K562 (cell line): ENCODE results near the gene HERC3. TPM values are rescaled to one million over a fixed set of nuclear protein-coding genes. Genes with fewer than 3 reads are reported as not detected.

Experiments
- ATAC-seq: fragments of 200-7000 bp; cut with Tn5 transposase; 3 replicates; pipeline ENCODE4 v1.9.1; 2020; ENCODE audit warnings: moderate library complexity
- BruUV-seq: library from RNA; stranded (reverse); fragments of 400-500 nt; replicated peaks from 2 replicates; lab custom pipeline; 2021; lab: Mats Ljungman, UMichigan
- CTCF ChIA-PET: fragments of 300-600 bp; formaldehyde crosslinking; extraction: SDS; loops from one replicate; lab custom pipeline; 2021; ENCODE audit warnings: low intra/inter-chr PET ratio; lab: Yijun Ruan, JAX
- POLR2A ChIA-PET: fragments of 300-600, 350-650 bp; sonication (Branson Sonifier 250); formaldehyde crosslinking; extraction: SDS; loops from one replicate; lab custom pipeline; 2021; ENCODE audit warnings: antibody characterized with exemption, inconsistent platforms; lab: Yijun Ruan, JAX
- DNase-seq, 4 experiments: peaks; one replicate each; pipeline versions ENCODE4 v3.0.0 to v3.0.0-alpha.2; 2011 to 2018; ENCODE audit warnings: low spot score in 3 of 4, mixed read lengths in 3 of 4; ENCODE audit errors: extremely low read depth in 1 of 4
- FAIRE-seq: peaks from 2 replicates; lab custom pipeline; 2011; peaks lifted over from hg19 to GRCh38; lab: Jason Lieb, UNC
- H2AFZ ChIP-seq: 2 replicates; pipeline ENCODE4 v1.6.0; 2011; ENCODE audit warnings: low read depth, low read length, control low read depth, inconsistent platforms
- H3K27ac ChIP-seq: fragments of 200-600 bp; 3 replicates; pipeline ENCODE4 v1.8.0; 2011; ENCODE audit warnings: low read depth, mild to moderate bottlenecking, control low read depth, inconsistent platforms, low read length, moderate library complexity, mixed read lengths; ENCODE audit errors: extremely low read depth
- H3K27me3 ChIP-seq, 2 experiments: fragments of 300-600 bp in 1 of 2; 2 replicates in 1 of 2; 3 replicates in 1 of 2; pipeline versions ENCODE4 v1.6.0 to v1.8.0; 2011; ENCODE audit warnings: inconsistent platforms in 2 of 2, low read length in 2 of 2, mild to moderate bottlenecking in 1 of 2, mixed read lengths in 1 of 2, moderate library complexity in 1 of 2; ENCODE audit not compliant: control insufficient read depth in 2 of 2, insufficient read depth in 2 of 2
- H3K36me3 ChIP-seq: fragments of 300-600 bp; 3 replicates; pipeline ENCODE4 v1.8.0; 2011; ENCODE audit warnings: mild to moderate bottlenecking, low read length, inconsistent platforms; ENCODE audit not compliant: control insufficient read depth, insufficient read depth
- H3K4me1 ChIP-seq, 2 experiments: fragments of 200-600 bp in 1 of 2; replicated peaks in 1 of 2; 2 replicates in 1 of 2; 3 replicates in 1 of 2; pipeline versions ENCODE4 v1.5.1 to v1.8.0; 2011; ENCODE audit warnings: inconsistent platforms in 2 of 2, low read length in 2 of 2, mild to moderate bottlenecking in 1 of 2, mixed read lengths in 1 of 2, moderate library complexity in 1 of 2; ENCODE audit not compliant: control insufficient read depth in 2 of 2, insufficient read depth in 2 of 2
- H3K4me2 ChIP-seq: 2 replicates; pipeline ENCODE4 v1.6.1; 2011; ENCODE audit warnings: low read length, control low read depth, inconsistent platforms, mixed read lengths; ENCODE audit not compliant: insufficient read depth
- H3K4me3 ChIP-seq: fragments of 200-600 bp; sonication (generic), shearing (Covaris generic); 2 replicates; pipeline ENCODE4 v1.5.1; 2016; ENCODE audit warnings: control low read depth, inconsistent platforms
- H3K79me2 ChIP-seq: fragments of 200-600 bp; 3 replicates; pipeline ENCODE4 v1.8.0; 2011; ENCODE audit warnings: low read length, inconsistent platforms; ENCODE audit not compliant: control insufficient read depth, insufficient read depth
- H3K9ac ChIP-seq, 2 experiments: 2 replicates each; pipeline versions ENCODE4 v1.6.0 to v1.6.1; 2011; ENCODE audit warnings: low read depth in 2 of 2, low read length in 2 of 2, control low read depth in 1 of 2, inconsistent platforms in 1 of 2, mild to moderate bottlenecking in 1 of 2, mixed read lengths in 1 of 2; ENCODE audit not compliant: insufficient read depth in 1 of 2
- H3K9me1 ChIP-seq: one replicate; pipeline ENCODE4 v1.6.0; 2011; ENCODE audit warnings: inconsistent platforms, mild to moderate bottlenecking, low read length, moderate library complexity; ENCODE audit not compliant: control insufficient read depth, insufficient read depth
- H3K9me3 ChIP-seq: replicated peaks from 2 replicates; pipeline ENCODE4 v1.5.1; 2011; ENCODE audit warnings: low read depth, low read length, inconsistent platforms; ENCODE audit not compliant: control insufficient read depth, insufficient read depth
- H4K20me1 ChIP-seq: replicated peaks from 2 replicates; pipeline ENCODE4 v1.6.1; 2011; ENCODE audit warnings: low read length, inconsistent platforms, mixed read lengths; ENCODE audit not compliant: control insufficient read depth, insufficient read depth
- ATF7 ChIP-seq: fragments of 450-650 bp; IDR thresholded peaks from 2 replicates; pipeline ENCODE4 v1.7.1; 2014; ENCODE audit warnings: mild to moderate bottlenecking, moderate library complexity
- CCNT2 ChIP-seq: IDR thresholded peaks from 2 replicates; pipeline ENCODE4 v1.6.1; 2011; ENCODE audit warnings: borderline replicate concordance, low read depth, mild to moderate bottlenecking, moderate library complexity, mixed read lengths, low read length; ENCODE audit not compliant: insufficient read length; ENCODE audit errors: extremely low read depth
- E2F5 ChIP-seq: sonication (generic); formaldehyde crosslinking; IDR thresholded peaks from 2 replicates; pipeline ENCODE4 v1.8.0; 2022; ENCODE audit warnings: mild to moderate bottlenecking, missing genetic modification reagents
- FOXM1 ChIP-seq, 2 experiments: fragments of 450-650 bp in 1 of 2; sonication (generic) in 1 of 2; formaldehyde crosslinking in 1 of 2; IDR thresholded peaks; 2 replicates each; pipeline versions ENCODE4 v1.6.1 to v1.9.0; 2017 to 2022; ENCODE audit warnings: low read depth in 2 of 2, mild to moderate bottlenecking in 2 of 2, missing genetic modification reagents in 1 of 2, moderate library complexity in 1 of 2
- HNRNPLL ChIP-seq: fragments of 200-400 bp; formaldehyde crosslinking; IDR thresholded peaks from 2 replicates; pipeline ENCODE4 v1.6.1; 2017; ENCODE audit warnings: low read length, low read depth, mild to moderate bottlenecking; ENCODE audit not compliant: poor library complexity, severe bottlenecking
- ILF3 ChIP-seq: fragments of 450-650 bp; IDR thresholded peaks from 2 replicates; pipeline ENCODE4 v1.6.1; 2018; ENCODE audit warnings: antibody characterized with exemption, mild to moderate bottlenecking, moderate library complexity, borderline replicate concordance
- IRF9 ChIP-seq: fragments of 450-650 bp; IDR thresholded peaks from 2 replicates; pipeline ENCODE4 v1.6.1; 2016; ENCODE audit warnings: missing biosample characterization, missing genetic modification characterization
- MBD2 ChIP-seq: sonication (generic); IDR thresholded peaks from 2 replicates; pipeline ENCODE4 v1.6.1; 2016; ENCODE audit warnings: low read depth, borderline replicate concordance
- NCOA2 ChIP-seq, 2 experiments: fragments of 450-650 bp; IDR thresholded peaks; 2 replicates each; pipeline ENCODE4 v1.6.1; 2018; ENCODE audit warnings: mild to moderate bottlenecking in 2 of 2, moderate library complexity in 1 of 2; ENCODE audit not compliant: partially characterized antibody in 2 of 2
- PHB ChIP-seq: fragments of 250-450 bp; sonication (Bioruptor Pico); IDR thresholded peaks from 2 replicates; pipeline ENCODE4 v1.5.0; 2021
- TAL1 ChIP-seq: fragments of 450-650 bp; IDR thresholded peaks from 2 replicates; pipeline ENCODE4 v1.6.1; 2016; ENCODE audit warnings: mild to moderate bottlenecking
- ZC3H4 ChIP-seq: sonication (generic); formaldehyde crosslinking; IDR thresholded peaks from 2 replicates; pipeline ENCODE4 v1.9.0; 2021; ENCODE audit warnings: missing genetic modification reagents, borderline replicate concordance
- ZFX ChIP-seq: sonication (generic); formaldehyde crosslinking; IDR thresholded peaks from 2 replicates; pipeline ENCODE4 v1.8.0; 2022; ENCODE audit warnings: mild to moderate bottlenecking, missing genetic modification reagents, moderate library complexity
- ZNF146 ChIP-seq: IDR thresholded peaks from one replicate; pipeline ENCODE4 v1.6.1; 2018; ENCODE audit warnings: missing compliant biosample characterization; ENCODE audit not compliant: unreplicated experiment
- WGBS: fragments of 100-300 bp; shearing (Covaris generic); methylation state at CpG from one replicate; pipeline ENCODE4 v1.1.6; 2016; ENCODE audit warnings: low coverage, mixed read lengths; ENCODE audit not compliant: insufficient coverage; ENCODE audit errors: missing lambda C conversion rate; 5-methylcytosine and 5-hydroxymethylcytosine counted together
- in situ Hi-C: fragments of 300-500 bp; cut with MboI; formaldehyde crosslinking; loops from 4 replicates; pipeline ENCODE4 v1.15.0; 2018; ENCODE audit warnings: inconsistent platforms, mixed read lengths
- intact Hi-C: fragments of 100-400 bp; cut with micrococcal nuclease; formaldehyde crosslinking; loops from 2 replicates; pipeline ENCODE4 v1.14.2; 2022
- polyA plus RNA-seq, 8 experiments: library from polyadenylated mRNA; depleted of rRNA in 4 of 8; stranded (reverse) in 5 of 8; unstranded in 3 of 8; fragments of >200 nt; fragmentation: Nextera tagmentation in 2 of 8; fragmentation: Illumina TruSeq in 1 of 8; extraction: Ambion mirVana in 2 of 8; extraction: Trizol in 1 of 8; gene quantifications; 2 replicates each; pipeline versions ENCODE4 v1.2.1 to v1.2.3, GENCODE V29; 2011 to 2014; ENCODE audit warnings: inconsistent platforms in 1 of 8, missing spikeins in 1 of 8
- total RNA-seq, 7 experiments: library from RNA; depleted of rRNA in 6 of 7; stranded (reverse); fragments of >200 nt in 6 of 7; fragmentation: Illumina TruSeq in 2 of 7; extraction: Trizol in 2 of 7; gene quantifications; 2 replicates each; pipeline versions ENCODE4 v1.2.1 to v1.2.3, GENCODE V29; 2011 to 2021; ENCODE audit warnings: low replicate concordance in 1 of 7
- TF ChIP-seq, protein P1 (sequence below): sonication (generic); formaldehyde crosslinking; IDR thresholded peaks from 2 replicates; pipeline ENCODE4 v1.4.0; 2020; ENCODE audit warnings: mild to moderate bottlenecking, missing genetic modification reagents
- TF ChIP-seq, protein P2 (sequence below): fragments of 150-350 bp; conservative IDR thresholded peaks from 2 replicates; pipeline ENCODE4 v1.6.1; 2014; ENCODE audit warnings: low read length

HERC3 gene
- total and polyA plus RNA-seq, 9 of the 15 experiments (the other 6 are each of a cell fraction or from before 2014, with no cell fraction given): 1.8 to 13.1 (median 7.6) TPM

- no peak for TF ChIP-seq FOXM1 (IDR thresholded peaks at IDR 0.05; ENCODE audit: low read depth)
- TF ChIP-seq FOXM1 (CRISPR knock-in tag; IDR thresholded peaks at IDR 0.05; ENCODE audit: low read depth): no peak
- no peak for TF ChIP-seq ATF7
- no peak for TF ChIP-seq ILF3
- no peak for TF ChIP-seq TAL1
- TF ChIP-seq HNRNPLL: no peak
- TF ChIP-seq ZFX (CRISPR knock-in tag): no peak
These were observed 121.5 kb downstream of the HERC3 start (continued) for GRCh38 chr4:88713782-88714181.

- Histone ChIP-seq H3K36me3 (no peaks in the 10 kb centered on the region), H3K4me3 (no peak overlapping the region), H3K9ac (no peak overlapping the region), H3K9me3 (no peaks in the 10 kb centered on the region; the same call in none of the 2 replicates), H3K4me1 (no peaks in the 10 kb centered on the region), H3K79me2 (no peaks in the 10 kb centered on the region), H2AFZ (no peak overlapping the region), H4K20me1 (no peaks in the 10 kb centered on the region), H3K9me1 (no peaks in the 10 kb centered on the region), H3K27me3 (no peaks in the 10 kb centered on the region), H3K4me2 (no peak overlapping the region), H3K27ac (no peak overlapping the region)
- intact Hi-C loops: no loop called here
- BruUV-seq: no TSS peak
- DNase-seq (no peak), FAIRE-seq (no peak), ATAC-seq (no peak)
- POLR2A ChIA-PET: no interaction called here
- WGBS: 60% methylated on average over 5 of the region's 5 CpGs
- in situ Hi-C loops: no loop called here
- CTCF ChIA-PET: no interaction called here
- TF ChIP-seq PHB (CRISPR knock-in tag): no peak
- no peak for TF ChIP-seq IRF9 (tag)
- TF ChIP-seq NCOA2 (IDR thresholded peaks at IDR 0.05; ENCODE audit: partially characterized antibody in 2 of 2): no peak
- TF ChIP-seq, protein P1, sequence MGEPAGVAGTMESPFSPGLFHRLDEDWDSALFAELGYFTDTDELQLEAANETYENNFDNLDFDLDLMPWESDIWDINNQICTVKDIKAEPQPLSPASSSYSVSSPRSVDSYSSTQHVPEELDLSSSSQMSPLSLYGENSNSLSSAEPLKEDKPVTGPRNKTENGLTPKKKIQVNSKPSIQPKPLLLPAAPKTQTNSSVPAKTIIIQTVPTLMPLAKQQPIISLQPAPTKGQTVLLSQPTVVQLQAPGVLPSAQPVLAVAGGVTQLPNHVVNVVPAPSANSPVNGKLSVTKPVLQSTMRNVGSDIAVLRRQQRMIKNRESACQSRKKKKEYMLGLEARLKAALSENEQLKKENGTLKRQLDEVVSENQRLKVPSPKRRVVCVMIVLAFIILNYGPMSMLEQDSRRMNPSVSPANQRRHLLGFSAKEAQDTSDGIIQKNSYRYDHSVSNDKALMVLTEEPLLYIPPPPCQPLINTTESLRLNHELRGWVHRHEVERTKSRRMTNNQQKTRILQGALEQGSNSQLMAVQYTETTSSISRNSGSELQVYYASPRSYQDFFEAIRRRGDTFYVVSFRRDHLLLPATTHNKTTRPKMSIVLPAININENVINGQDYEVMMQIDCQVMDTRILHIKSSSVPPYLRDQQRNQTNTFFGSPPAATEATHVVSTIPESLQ (CRISPR knock-in tag): no peak
- no peak for TF ChIP-seq MBD2
- TF ChIP-seq, protein P2, sequence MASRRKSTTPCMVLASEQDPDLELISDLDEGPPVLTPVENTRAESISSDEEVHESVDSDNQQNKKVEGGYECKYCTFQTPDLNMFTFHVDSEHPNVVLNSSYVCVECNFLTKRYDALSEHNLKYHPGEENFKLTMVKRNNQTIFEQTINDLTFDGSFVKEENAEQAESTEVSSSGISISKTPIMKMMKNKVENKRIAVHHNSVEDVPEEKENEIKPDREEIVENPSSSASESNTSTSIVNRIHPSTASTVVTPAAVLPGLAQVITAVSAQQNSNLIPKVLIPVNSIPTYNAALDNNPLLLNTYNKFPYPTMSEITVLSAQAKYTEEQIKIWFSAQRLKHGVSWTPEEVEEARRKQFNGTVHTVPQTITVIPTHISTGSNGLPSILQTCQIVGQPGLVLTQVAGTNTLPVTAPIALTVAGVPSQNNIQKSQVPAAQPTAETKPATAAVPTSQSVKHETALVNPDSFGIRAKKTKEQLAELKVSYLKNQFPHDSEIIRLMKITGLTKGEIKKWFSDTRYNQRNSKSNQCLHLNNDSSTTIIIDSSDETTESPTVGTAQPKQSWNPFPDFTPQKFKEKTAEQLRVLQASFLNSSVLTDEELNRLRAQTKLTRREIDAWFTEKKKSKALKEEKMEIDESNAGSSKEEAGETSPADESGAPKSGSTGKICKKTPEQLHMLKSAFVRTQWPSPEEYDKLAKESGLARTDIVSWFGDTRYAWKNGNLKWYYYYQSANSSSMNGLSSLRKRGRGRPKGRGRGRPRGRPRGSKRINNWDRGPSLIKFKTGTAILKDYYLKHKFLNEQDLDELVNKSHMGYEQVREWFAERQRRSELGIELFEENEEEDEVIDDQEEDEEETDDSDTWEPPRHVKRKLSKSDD: no peak
- TF ChIP-seq E2F5: no peak
- TF ChIP-seq ZC3H4 (CRISPR knock-in tag): no peak
- TF ChIP-seq ZNF146 (CRISPR knock-in tag): no peak
- TF ChIP-seq CCNT2: no peak
These were observed 125.8 kb downstream of the HERC3 start for GRCh38 chr4:88718098-88718497.
